ENCODE results near the gene SCRN1. TPM values are rescaled to one million over a fixed set of nuclear protein-coding genes. Genes with fewer than 3 reads are reported as not detected.

SCRN1 gene
- total and polyA plus RNA-seq, 2 of the 13 experiments (the other 11 are each of a cell fraction or from before 2014, with no cell fraction given) = 43.2 to 49.8 TPM

- intact Hi-C loops (cut with micrococcal nuclease; ENCODE audit: unreplicated experiment) = no loop called here
- ATAC-seq = no peak
- TF ChIP-seq ZNF431 (CRISPR knock-in tag; IDR thresholded peaks at IDR 0.05; ENCODE audit: borderline replicate concordance, low read depth) (no peak), ZKSCAN1 (IDR thresholded peaks at IDR 0.05; ENCODE audit: low read length) (no peak), KMT2A (CRISPR knock-in tag; IDR thresholded peaks at IDR 0.05) (no peak), HOXA3 (CRISPR knock-in tag; IDR thresholded peaks at IDR 0.05) (no peak), ZNF616 (CRISPR knock-in tag; IDR thresholded peaks at IDR 0.05; ENCODE audit: low read depth) (no peak), ZNF33A (CRISPR knock-in tag; IDR thresholded peaks at IDR 0.05; ENCODE audit: borderline replicate concordance) (no peak), SMARCE1 (IDR thresholded peaks at IDR 0.05; ENCODE audit: borderline replicate concordance) (no peak), ZNF512 (CRISPR knock-in tag; IDR thresholded peaks at IDR 0.05) (no peak), IRX3 (CRISPR knock-in tag; IDR thresholded peaks at IDR 0.05; ENCODE audit: borderline replicate concordance, low read depth) (no peak), ZNF777 (CRISPR knock-in tag; IDR thresholded peaks at IDR 0.05) (no peak), RBFOX2 (IDR thresholded peaks at IDR 0.05; ENCODE audit: low read depth, low read length) (no peak), HNRNPUL1 (IDR thresholded peaks at IDR 0.05; ENCODE audit: low read depth, low read length) (no peak), PAX8 (CRISPR knock-in tag; IDR thresholded peaks at IDR 0.05; ENCODE audit: borderline replicate concordance) (no peak), FOXP1 (IDR thresholded peaks at IDR 0.05) (no peak), FOXP1 (CRISPR knock-in tag; IDR thresholded peaks at IDR 0.05) (no peak), MIER2 (CRISPR knock-in tag; IDR thresholded peaks at IDR 0.05) (no peak), AKNA (CRISPR knock-in tag; IDR thresholded peaks at IDR 0.05; ENCODE audit: borderline replicate concordance) (no peak), NFYB (CRISPR knock-in tag; IDR thresholded peaks at IDR 0.05) (no peak), ZNF703 (CRISPR knock-in tag; IDR thresholded peaks at IDR 0.05; ENCODE audit: borderline replicate concordance) (no peak)
Measured at GRCh38 chr7:29950480-29950879, 39.1 kb downstream of the SCRN1 start.

More at GRCh38 chr7:29950480-29950879, 39.1 kb downstream of the SCRN1 start:
- Histone ChIP-seq H3K9me3 (ENCODE audit: low read length) (no peaks in the 10 kb centered on the region), H3K36me3 (replicated peaks in 1 of 2; ENCODE audit: control insufficient read depth in 1 of 2, insufficient read depth in 2 of 2, low read length in 2 of 2) (peaks cover 38 to 84% of the 10 kb centered on the region in 2 experiments), H3K4me2 (ENCODE audit: low read depth, low read length) (no peak overlapping the region), H3K4me1 (ENCODE audit: insufficient read depth, low read length) (no peaks in the 10 kb centered on the region), H3K4me3 (replicated peaks in 1 of 3; ENCODE audit: insufficient read depth in 1 of 3, low read depth in 2 of 3, low read length in 3 of 3) (no peak overlapping the region), H3K27ac (ENCODE audit: extremely low read length, insufficient read depth, low read length) (no peak overlapping the region), H4K20me1 (ENCODE audit: insufficient read depth, low read length) (peaks cover 6% of the 10 kb centered on the region; the same call in 1 of the 2 replicates), H2AFZ (ENCODE audit: low read length) (no peak overlapping the region), H3K27me3 (ENCODE audit: control insufficient read depth in 1 of 2, insufficient read depth in 2 of 2, low read length in 2 of 2) (no peaks in the 10 kb centered on the region), H3K9ac (ENCODE audit: insufficient read depth, low read depth, low read length) (no peak overlapping the region), H3K79me2 (ENCODE audit: insufficient read depth, low read length) (no peaks in the 10 kb centered on the region)
- FAIRE-seq = no peak
- no TSS peak for BruUV-seq (replicated peaks)
- POLR2A ChIA-PET = no interaction called here
- DNase-seq (ENCODE audit: low spot score) = no peak
- in situ Hi-C loops (cut with HindIII; ENCODE audit: extremely low pct_ligation_motif_present, low pct_unique_long_range_greater_than_20kb) = no loop called here
- CTCF ChIA-PET (ENCODE audit: low intra/inter-chr PET ratio, low total read pairs) = no interaction called here
- WGBS (ENCODE audit: low lambda C conversion rate) = 96% methylated on average over 7 of the region's 8 CpGs

Data from HepG2 (cell line).